ENCODE data around the gene SFXN4. TPM values are rescaled to one million over a fixed set of nuclear protein-coding genes. Genes with fewer than 3 reads are reported as not detected.

SFXN4 gene
- total and polyA plus RNA-seq, 9 of the 15 experiments (the other 6 are each of a cell fraction or from before 2014, with no cell fraction given): 40.1 to 97.8 (median 54.5) TPM

DNA sequence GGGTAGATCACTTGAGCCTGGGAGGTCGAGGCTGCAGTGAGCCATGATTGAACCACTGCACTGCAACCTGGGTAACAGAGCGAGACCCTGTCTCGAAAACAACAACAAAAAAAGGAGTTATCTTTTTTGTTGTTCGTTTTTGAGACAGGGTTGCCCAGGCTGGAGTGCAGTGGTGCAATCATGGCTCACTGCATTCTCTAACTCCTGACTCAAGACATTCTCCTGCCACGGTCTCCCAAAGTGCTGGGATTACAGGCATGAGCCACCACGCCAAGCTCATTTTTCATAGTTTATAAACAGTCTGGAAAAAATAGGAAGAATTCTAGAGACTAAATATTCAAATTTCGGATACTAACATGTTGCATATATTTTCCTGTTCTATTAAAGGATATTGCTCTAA is 29.4 kb downstream of the SFXN4 start:
- DNase-seq (ENCODE audit: extremely low read depth in 1 of 4, low spot score in 3 of 4) (no peak), ATAC-seq (no peak), FAIRE-seq (no peak)
- Histone ChIP-seq H2AFZ (ENCODE audit: low read depth, low read length) (no peak overlapping the region), H4K20me1 (replicated peaks; ENCODE audit: control insufficient read depth, insufficient read depth, low read length) (no peaks in the 10 kb centered on the region), H3K27me3 (ENCODE audit: control insufficient read depth in 2 of 2, insufficient read depth in 2 of 2, low read length in 2 of 2) (no peaks in the 10 kb centered on the region), H3K4me3 (no peak overlapping the region), H3K9me1 (ENCODE audit: control insufficient read depth, insufficient read depth, low read length) (no peaks in the 10 kb centered on the region), H3K36me3 (ENCODE audit: control insufficient read depth, insufficient read depth, low read length) (peaks cover 39% of the 10 kb centered on the region; the same call in 2 of the 3 replicates), H3K9me3 (replicated peaks; ENCODE audit: control insufficient read depth, insufficient read depth, low read depth, low read length) (no peaks in the 10 kb centered on the region), H3K27ac (ENCODE audit: extremely low read depth, low read depth, low read length) (no peak overlapping the region), H3K79me2 (ENCODE audit: control insufficient read depth, insufficient read depth, low read length) (no peaks in the 10 kb centered on the region), H3K9ac (ENCODE audit: insufficient read depth in 1 of 2, low read depth in 2 of 2, low read length in 2 of 2) (no peak overlapping the region), H3K4me2 (ENCODE audit: insufficient read depth, low read length) (no peak overlapping the region), H3K4me1 (replicated peaks in 1 of 2; ENCODE audit: control insufficient read depth in 2 of 2, insufficient read depth in 2 of 2, low read length in 2 of 2) (peaks cover 4 to 7% of the 10 kb centered on the region in 2 experiments; a peak in 4 of 5 replicates)
- ChIA-PET CTCF (ENCODE audit: low intra/inter-chr PET ratio) (no interaction called here), POLR2A (no interaction called here)
- no TSS peak for BruUV-seq (replicated peaks)
- TF ChIP-seq EHMT2 (IDR thresholded peaks at IDR 0.05): no peak
- no peak for TF ChIP-seq CBX5 (IDR thresholded peaks at IDR 0.05; ENCODE audit: borderline replicate concordance, low read depth)
- TF ChIP-seq BACH1 (tag; IDR thresholded peaks at IDR 0.05): no peak
- TF ChIP-seq NR3C1 (CRISPR knock-in tag; IDR thresholded peaks at IDR 0.05): no peak
- no peak for TF ChIP-seq PCBP1 (IDR thresholded peaks at IDR 0.05; ENCODE audit: low read depth, low read length, poor library complexity, severe bottlenecking)
- no peak for TF ChIP-seq ZNF184 (CRISPR knock-in tag; IDR thresholded peaks at IDR 0.05)
- no peak for TF ChIP-seq TARDBP (IDR thresholded peaks at IDR 0.05)
- TF ChIP-seq LEF1 (IDR thresholded peaks at IDR 0.05): no peak
- no peak for TF ChIP-seq ZNF347 (CRISPR knock-in tag; IDR thresholded peaks at IDR 0.05; ENCODE audit: low read depth)
- intact Hi-C loops (cut with micrococcal nuclease) (no loop called here), in situ Hi-C loops (cut with MboI) (no loop called here)
- WGBS (ENCODE audit: insufficient coverage, low coverage, missing lambda C conversion rate): 66% methylated on average over 7 of the region's 7 CpGs

DNA sequence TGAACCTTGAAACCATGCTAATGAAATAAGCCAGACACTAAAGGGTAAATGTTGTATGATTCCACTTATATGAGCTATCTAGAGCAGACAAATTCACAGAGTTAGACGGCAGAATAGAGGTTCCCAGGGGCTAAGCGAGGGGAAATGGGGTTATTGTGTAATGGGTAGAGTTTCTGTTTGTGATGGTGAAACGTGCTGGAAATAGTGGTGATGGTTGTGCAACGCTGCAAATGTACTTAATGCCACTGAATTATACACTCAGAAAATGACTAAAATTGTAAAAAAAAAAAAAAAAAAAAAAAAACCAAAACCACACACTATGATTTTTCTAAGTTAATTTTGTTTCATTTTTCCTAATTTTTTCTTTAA is 30.0 kb downstream of the SFXN4 start:
- TF ChIP-seq CEBPB (tag; IDR thresholded peaks at IDR 0.05): peak; percentile 23; the same call in 1 of the 2 replicates
- TF ChIP-seq CREB1 (IDR thresholded peaks at IDR 0.05): no peak
- TF ChIP-seq CREB1 (CRISPR knock-in tag; IDR thresholded peaks at IDR 0.05): no peak
- ATAC-seq (no peak), DNase-seq (ENCODE audit: extremely low read depth in 1 of 4, low spot score in 3 of 4) (no peak), FAIRE-seq (no peak)
- WGBS (ENCODE audit: insufficient coverage, low coverage, missing lambda C conversion rate): 79% methylated on average over 4 of the region's 4 CpGs
- no TSS peak for BruUV-seq (replicated peaks)
- intact Hi-C loops (cut with micrococcal nuclease) (no loop called here), in situ Hi-C loops (cut with MboI) (no loop called here)
- Histone ChIP-seq H3K9ac (ENCODE audit: insufficient read depth in 1 of 2, low read depth in 2 of 2, low read length in 2 of 2) (no peak overlapping the region), H3K4me1 (replicated peaks in 1 of 2; ENCODE audit: control insufficient read depth in 2 of 2, insufficient read depth in 2 of 2, low read length in 2 of 2) (peaks cover 8 to 13% of the 10 kb centered on the region in 2 experiments), H3K4me2 (ENCODE audit: insufficient read depth, low read length) (no peak overlapping the region), H3K36me3 (ENCODE audit: control insufficient read depth, insufficient read depth, low read length) (peaks cover 36% of the 10 kb centered on the region; the same call in 2 of the 3 replicates), H2AFZ (ENCODE audit: low read depth, low read length) (no peak overlapping the region), H3K27me3 (ENCODE audit: control insufficient read depth in 2 of 2, insufficient read depth in 2 of 2, low read length in 2 of 2) (no peaks in the 10 kb centered on the region), H3K79me2 (ENCODE audit: control insufficient read depth, insufficient read depth, low read length) (no peaks in the 10 kb centered on the region), H3K27ac (ENCODE audit: extremely low read depth, low read depth, low read length) (no peak overlapping the region), H3K9me3 (replicated peaks; ENCODE audit: control insufficient read depth, insufficient read depth, low read depth, low read length) (no peaks in the 10 kb centered on the region), H3K9me1 (ENCODE audit: control insufficient read depth, insufficient read depth, low read length) (no peaks in the 10 kb centered on the region), H3K4me3 (no peak overlapping the region), H4K20me1 (replicated peaks; ENCODE audit: control insufficient read depth, insufficient read depth, low read length) (no peaks in the 10 kb centered on the region)
- POLR2A ChIA-PET: no interaction called here
- CTCF ChIA-PET (ENCODE audit: low intra/inter-chr PET ratio): no interaction called here
